ENCODE results near the gene CNTNAP5. TPM values are rescaled to one million over a fixed set of nuclear protein-coding genes. Genes with fewer than 3 reads are reported as not detected.

Gene CNTNAP5
- total and polyA plus RNA-seq, 2 experiments from 2014 or later = 0.03 TPM; not detected in 1

- H3K27me3 ChIP-seq = no peaks in the 10 kb centered on the region
- H3K4me3 ChIP-seq = no peak overlapping the region
- H3K36me3 ChIP-seq = no peaks in the 10 kb centered on the region
- no peak for DNase-seq (ENCODE audit: low read depth in 1 of 2, low spot score in 1 of 2)
- TF ChIP-seq CTCF (IDR thresholded peaks at IDR 0.05; ENCODE audit: low read depth, low read length) = no peak
- no peak overlapping the region for H3K27ac ChIP-seq
- no peaks in the 10 kb centered on the region for H3K9me3 ChIP-seq (ENCODE audit: low read depth)
- no peaks in the 10 kb centered on the region for H3K4me1 ChIP-seq (ENCODE audit: low read depth)
These were observed 283.4 kb downstream of the CNTNAP5 start for GRCh38 chr2:124308319-124309062.

- DNase-seq (ENCODE audit: low read depth in 1 of 2, low spot score in 1 of 2) = no peak
- Histone ChIP-seq H3K27me3 (no peaks in the 10 kb centered on the region), H3K9me3 (ENCODE audit: low read depth) (no peaks in the 10 kb centered on the region), H3K4me1 (ENCODE audit: low read depth) (no peaks in the 10 kb centered on the region), H3K27ac (no peak overlapping the region), H3K36me3 (no peaks in the 10 kb centered on the region), H3K4me3 (no peak overlapping the region)
- TF ChIP-seq CTCF (IDR thresholded peaks at IDR 0.05; ENCODE audit: low read depth, low read length) = no peak
These were observed 284.6 kb downstream of the CNTNAP5 start for GRCh38 chr2:124309563-124310138.

- Histone ChIP-seq H3K36me3 (no peaks in the 10 kb centered on the region), H3K27me3 (no peaks in the 10 kb centered on the region), H3K4me1 (ENCODE audit: low read depth) (no peaks in the 10 kb centered on the region), H3K4me3 (no peak overlapping the region), H3K27ac (no peak overlapping the region), H3K9me3 (ENCODE audit: low read depth) (no peaks in the 10 kb centered on the region)
- no peak for DNase-seq (ENCODE audit: low read depth in 1 of 2, low spot score in 1 of 2)
- TF ChIP-seq CTCF (IDR thresholded peaks at IDR 0.05; ENCODE audit: low read depth, low read length) = no peak
These were observed 285.6 kb downstream of the CNTNAP5 start for GRCh38 chr2:124310671-124311070.

GRCh38 chr2:124314084-124314483, 289.0 kb downstream of the CNTNAP5 start:
- Histone ChIP-seq H3K27ac (no peak overlapping the region), H3K27me3 (no peaks in the 10 kb centered on the region), H3K36me3 (no peaks in the 10 kb centered on the region), H3K4me1 (ENCODE audit: low read depth) (no peaks in the 10 kb centered on the region), H3K4me3 (no peak overlapping the region), H3K9me3 (ENCODE audit: low read depth) (no peaks in the 10 kb centered on the region)
- no peak for TF ChIP-seq CTCF (IDR thresholded peaks at IDR 0.05; ENCODE audit: low read depth, low read length)
- DNase-seq (ENCODE audit: low read depth in 1 of 2, low spot score in 1 of 2) = no peak

GRCh38 chr2:124315221-124315880, 290.3 kb downstream of the CNTNAP5 start:
- no peaks in the 10 kb centered on the region for H3K4me1 ChIP-seq (ENCODE audit: low read depth)
- no peaks in the 10 kb centered on the region for H3K27me3 ChIP-seq
- H3K27ac ChIP-seq = no peak overlapping the region
- no peak for DNase-seq (ENCODE audit: low read depth in 1 of 2, low spot score in 1 of 2)
- no peaks in the 10 kb centered on the region for H3K9me3 ChIP-seq (ENCODE audit: low read depth)
- TF ChIP-seq CTCF (IDR thresholded peaks at IDR 0.05; ENCODE audit: low read depth, low read length) = no peak
- H3K4me3 ChIP-seq = no peak overlapping the region
- no peaks in the 10 kb centered on the region for H3K36me3 ChIP-seq
